ENCODE results near the gene GASK1B. TPM values are rescaled to one million over a fixed set of nuclear protein-coding genes. Genes with fewer than 3 reads are reported as not detected.

Gene GASK1B
- total and polyA plus RNA-seq, 8 donors: 21.7 to 56.8 (median 24.2) TPM

- H3K27ac ChIP-seq: no peak overlapping the region
- DNase-seq: no peak
- TF ChIP-seq, protein P1, sequence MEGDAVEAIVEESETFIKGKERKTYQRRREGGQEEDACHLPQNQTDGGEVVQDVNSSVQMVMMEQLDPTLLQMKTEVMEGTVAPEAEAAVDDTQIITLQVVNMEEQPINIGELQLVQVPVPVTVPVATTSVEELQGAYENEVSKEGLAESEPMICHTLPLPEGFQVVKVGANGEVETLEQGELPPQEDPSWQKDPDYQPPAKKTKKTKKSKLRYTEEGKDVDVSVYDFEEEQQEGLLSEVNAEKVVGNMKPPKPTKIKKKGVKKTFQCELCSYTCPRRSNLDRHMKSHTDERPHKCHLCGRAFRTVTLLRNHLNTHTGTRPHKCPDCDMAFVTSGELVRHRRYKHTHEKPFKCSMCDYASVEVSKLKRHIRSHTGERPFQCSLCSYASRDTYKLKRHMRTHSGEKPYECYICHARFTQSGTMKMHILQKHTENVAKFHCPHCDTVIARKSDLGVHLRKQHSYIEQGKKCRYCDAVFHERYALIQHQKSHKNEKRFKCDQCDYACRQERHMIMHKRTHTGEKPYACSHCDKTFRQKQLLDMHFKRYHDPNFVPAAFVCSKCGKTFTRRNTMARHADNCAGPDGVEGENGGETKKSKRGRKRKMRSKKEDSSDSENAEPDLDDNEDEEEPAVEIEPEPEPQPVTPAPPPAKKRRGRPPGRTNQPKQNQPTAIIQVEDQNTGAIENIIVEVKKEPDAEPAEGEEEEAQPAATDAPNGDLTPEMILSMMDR (IDR thresholded peaks at IDR 0.05): no peak
- H3K36me3 ChIP-seq: no peaks in the 10 kb centered on the region
- H3K27me3 ChIP-seq: no peaks in the 10 kb centered on the region
- ATAC-seq: no peak
- H3K4me1 ChIP-seq: no peaks in the 10 kb centered on the region
- intact Hi-C loops (cut with DNase I): no loop called here
- no peaks in the 10 kb centered on the region for H3K9me3 ChIP-seq
- H3K4me3 ChIP-seq: no peak overlapping the region
These were observed 28.5 kb upstream of the GASK1B start for GRCh38 chr4:158201322-158201721.

DNA sequence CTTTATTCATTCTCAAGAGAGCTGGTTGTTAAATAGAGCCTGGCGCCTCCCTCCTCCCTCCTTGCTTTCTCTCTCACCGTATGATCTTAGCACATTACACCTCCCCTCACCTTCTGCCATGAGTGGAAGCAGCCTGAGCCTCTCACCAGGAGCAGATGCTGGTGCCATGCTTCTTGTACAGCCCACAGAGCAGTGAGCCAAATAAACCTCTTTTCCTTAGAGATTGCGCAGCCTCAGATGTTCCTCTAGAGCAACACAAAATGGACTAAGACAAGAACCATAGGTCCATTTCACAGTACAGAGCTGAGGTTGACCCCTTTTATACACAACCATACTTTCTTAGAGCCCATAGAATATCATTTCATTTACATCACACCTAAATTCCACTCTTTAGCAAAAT, 27.4 kb upstream of the GASK1B start:
- Histone ChIP-seq H3K4me1 (no peaks in the 10 kb centered on the region), H3K27ac (no peak overlapping the region), H3K9me3 (no peaks in the 10 kb centered on the region), H3K36me3 (no peaks in the 10 kb centered on the region), H3K4me3 (no peak overlapping the region), H3K27me3 (no peaks in the 10 kb centered on the region)
- ATAC-seq (no peak), DNase-seq (no peak)
- intact Hi-C loops (cut with DNase I): no loop called here
- TF ChIP-seq, protein P1 (IDR thresholded peaks at IDR 0.05): no peak

- DNase-seq (no peak), ATAC-seq (no peak)
- H3K27me3 ChIP-seq: no peaks in the 10 kb centered on the region
- TF ChIP-seq, protein P1 (IDR thresholded peaks at IDR 0.05): no peak
- H3K4me1 ChIP-seq: peaks cover 0 to 5% of the 10 kb centered on the region in 2 donors
- no peak overlapping the region for H3K27ac ChIP-seq
- no peaks in the 10 kb centered on the region for H3K9me3 ChIP-seq
- H3K36me3 ChIP-seq: no peaks in the 10 kb centered on the region
- intact Hi-C loops (cut with DNase I): no loop called here
- no peak overlapping the region for H3K4me3 ChIP-seq
These were observed 24.5 kb upstream of the GASK1B start for GRCh38 chr4:158197194-158197776.

DNA sequence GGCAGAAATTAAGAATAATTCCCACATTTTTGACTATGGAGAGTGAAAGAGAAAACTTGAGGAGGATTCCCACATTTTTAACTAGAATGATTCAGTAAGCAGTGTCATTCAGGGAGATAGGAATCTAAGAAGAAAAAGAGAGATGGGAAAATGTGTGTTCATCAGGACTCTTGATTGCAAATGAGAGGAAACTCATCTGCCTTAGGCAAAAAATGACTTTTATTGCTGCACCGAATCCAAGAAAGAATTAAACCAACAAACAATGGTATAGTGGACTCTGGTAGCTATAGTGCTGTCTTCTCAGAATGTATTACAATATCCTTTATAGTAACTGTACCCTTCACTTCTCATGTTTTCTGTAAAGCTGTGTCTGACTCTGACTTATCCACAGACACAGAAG, 22.5 kb upstream of the GASK1B start:
- no peak for ATAC-seq
- Histone ChIP-seq H3K27me3 (no peaks in the 10 kb centered on the region), H3K4me1 (peaks cover 0 to 5% of the 10 kb centered on the region in 2 donors), H3K36me3 (no peaks in the 10 kb centered on the region), H3K27ac (no peak overlapping the region), H3K9me3 (no peaks in the 10 kb centered on the region), H3K4me3 (no peak overlapping the region)
- TF ChIP-seq, protein P1 (IDR thresholded peaks at IDR 0.05): no peak
- intact Hi-C loops (cut with DNase I): no loop called here
- DNase-seq: no peak

DNA sequence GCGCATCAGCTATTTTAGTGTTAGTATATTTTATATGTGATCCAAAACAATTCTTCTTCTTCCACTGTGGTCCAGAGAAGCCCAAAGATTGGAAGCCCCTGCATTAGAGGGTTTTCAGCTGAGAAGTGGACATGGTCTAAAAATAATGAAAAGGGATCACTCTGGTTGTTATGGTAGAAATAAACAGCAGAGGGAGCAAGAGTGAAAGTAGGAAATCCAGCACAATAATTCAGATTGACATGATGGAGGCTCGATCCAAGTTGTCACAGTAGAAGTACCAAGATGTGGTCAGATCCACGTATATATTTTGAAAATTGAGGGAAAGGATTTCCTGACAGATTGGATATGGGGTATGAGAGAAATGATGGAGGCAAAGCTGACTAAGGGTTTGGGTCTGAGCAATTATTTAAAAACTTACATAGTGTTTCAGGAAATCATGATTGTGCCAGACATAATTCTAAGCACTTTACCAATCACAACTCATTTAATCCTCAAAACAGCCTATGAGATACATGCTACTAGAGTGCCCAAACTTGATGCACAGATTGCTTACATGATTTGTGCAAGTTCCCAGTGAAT, 20.4 kb upstream of the GASK1B start:
- no peaks in the 10 kb centered on the region for H3K36me3 ChIP-seq
- DNase-seq (no peak), ATAC-seq (peak; percentile 84)
- intact Hi-C loops (cut with DNase I): no loop called here
- TF ChIP-seq, protein P1 (IDR thresholded peaks at IDR 0.05): peak; percentile 51 to 57
- no peaks in the 10 kb centered on the region for H3K9me3 ChIP-seq
- H3K4me1 ChIP-seq: peaks cover 0 to 5% of the 10 kb centered on the region in 2 donors
- no peaks in the 10 kb centered on the region for H3K27me3 ChIP-seq
- H3K27ac ChIP-seq: no peak overlapping the region
- H3K4me3 ChIP-seq: no peak overlapping the region

All from left lung (tissue), 10 donors.